IMR-90 (cell line): ENCODE data around the gene NPEPL1. TPM values are rescaled to one million over a fixed set of nuclear protein-coding genes. Genes with fewer than 3 reads are reported as not detected.

Experiments used
- ATAC-seq: fragments of 200-7000 bp; cut with Tn5 transposase; 2 replicates; pipeline ENCODE4 v1.9.1; 2020; ENCODE audit warnings: low read depth, mild to moderate bottlenecking, moderate library complexity
- BruUV-seq: library from RNA; stranded (reverse); fragments of 400-500 nt; replicated peaks from 2 replicates; lab custom pipeline; 2021; lab: Mats Ljungman, UMichigan
- CTCF ChIA-PET: fragments of 300-600 bp; formaldehyde crosslinking; extraction: SDS; loops from one replicate; lab custom pipeline; 2021; ENCODE audit warnings: antibody characterized with exemption; lab: Yijun Ruan, JAX
- POLR2A ChIA-PET: fragments of 300-600 bp; sonication (Branson Sonifier 250); formaldehyde crosslinking; loops from one replicate; lab custom pipeline; 2022; ENCODE audit warnings: antibody characterized with exemption; ENCODE audit not compliant: unreplicated experiment; lab: Charles Lee
- DNase-seq: peaks from one replicate; pipeline ENCODE4 v3.0.0; 2013
- H2AFZ ChIP-seq: replicated peaks from 2 replicates; pipeline ENCODE3; 2013; ENCODE audit warnings: low read length, mild to moderate bottlenecking; ENCODE audit not compliant: poor library complexity
- H2AK5ac ChIP-seq: 2 replicates; pipeline ENCODE4 v1.6.1; 2013; ENCODE audit warnings: low read depth, low read length, inconsistent platforms
- H2AK9ac ChIP-seq: replicated peaks from 2 replicates; pipeline ENCODE3; 2013; ENCODE audit warnings: mild to moderate bottlenecking, low read depth, low read length, moderate library complexity; ENCODE audit not compliant: poor library complexity
- H2BK120ac ChIP-seq: 2 replicates; pipeline ENCODE4 v1.6.1; 2013; ENCODE audit warnings: low read depth, low read length, inconsistent platforms
- H2BK15ac ChIP-seq: 3 replicates; pipeline ENCODE4 v1.6.1; 2013; ENCODE audit warnings: low read depth, low read length, inconsistent platforms
- H2BK20ac ChIP-seq: 2 replicates; pipeline ENCODE4 v1.6.1; 2013; ENCODE audit warnings: low read depth, mild to moderate bottlenecking, inconsistent platforms, low read length, moderate library complexity
- H2BK5ac ChIP-seq: 2 replicates; pipeline ENCODE4 v1.6.1; 2013; ENCODE audit warnings: mild to moderate bottlenecking, low read depth, low read length, inconsistent platforms; ENCODE audit not compliant: poor library complexity, severe bottlenecking
- H3K14ac ChIP-seq: replicated peaks from 2 replicates; pipeline ENCODE4 v1.6.1; 2013; ENCODE audit warnings: low read depth, low read length, inconsistent platforms
- H3K18ac ChIP-seq: 2 replicates; pipeline ENCODE4 v1.6.1; 2013; ENCODE audit warnings: low read depth, low read length, control low read depth
- H3K23ac ChIP-seq: 2 replicates; pipeline ENCODE4 v1.6.1; 2013; ENCODE audit warnings: low read depth, low read length, inconsistent platforms
- H3K27ac ChIP-seq: 2 replicates; pipeline ENCODE4 v1.5.1; 2013; ENCODE audit warnings: mild to moderate bottlenecking, control low read depth, low read length; ENCODE audit not compliant: insufficient read depth
- H3K27me3 ChIP-seq: 2 replicates; pipeline ENCODE4 v1.6.1; 2013; ENCODE audit warnings: low read length; ENCODE audit not compliant: control insufficient read depth, insufficient read depth
- H3K36me3 ChIP-seq: 2 replicates; pipeline ENCODE4 v1.6.1; 2013; ENCODE audit warnings: low read length, mixed read lengths; ENCODE audit not compliant: control insufficient read depth, insufficient read depth
- H3K4ac ChIP-seq: 2 replicates; pipeline ENCODE4 v1.6.1; 2013; ENCODE audit warnings: low read depth, low read length, inconsistent platforms
- H3K4me1 ChIP-seq: 2 replicates; pipeline ENCODE4 v1.6.1; 2013; ENCODE audit warnings: low read length, mixed read lengths; ENCODE audit not compliant: control insufficient read depth, insufficient read depth
- H3K4me2 ChIP-seq: 2 replicates; pipeline ENCODE4 v1.6.1; 2013; ENCODE audit warnings: low read depth, mild to moderate bottlenecking, control low read depth, low read length, moderate library complexity
- H3K4me3 ChIP-seq: 2 replicates; pipeline ENCODE4 v1.5.1; 2013; ENCODE audit warnings: low read depth, mild to moderate bottlenecking, control low read depth, low read length, moderate library complexity; ENCODE audit not compliant: insufficient read depth
- H3K56ac ChIP-seq: 2 replicates; pipeline ENCODE4 v1.6.1; 2013; ENCODE audit warnings: low read length, inconsistent platforms; ENCODE audit not compliant: insufficient read depth; ENCODE audit errors: extremely low read depth
- H3K79me1 ChIP-seq, 2 experiments: 2 replicates each; pipeline ENCODE4 v1.6.1; 2013; ENCODE audit warnings: low read length in 2 of 2, inconsistent platforms in 1 of 2, low read depth in 1 of 2
- H3K9ac ChIP-seq: 2 replicates; pipeline ENCODE4 v1.6.1; 2013; ENCODE audit warnings: low read depth, low read length, control low read depth
- H3K9me1 ChIP-seq: 2 replicates; pipeline ENCODE4 v1.6.1; 2013; ENCODE audit warnings: low read length, inconsistent platforms; ENCODE audit not compliant: insufficient read depth
- H3K9me3 ChIP-seq: 2 replicates; pipeline ENCODE4 v1.6.1; 2013; ENCODE audit warnings: low read length; ENCODE audit not compliant: control insufficient read depth, insufficient read depth
- H4K20me1 ChIP-seq: 2 replicates; pipeline ENCODE4 v1.6.1; 2013; ENCODE audit warnings: low read length, inconsistent platforms; ENCODE audit not compliant: insufficient read depth
- H4K5ac ChIP-seq: 2 replicates; pipeline ENCODE4 v1.6.1; 2013; ENCODE audit warnings: mild to moderate bottlenecking, low read depth, low read length, control low read depth
- H4K8ac ChIP-seq, 2 experiments: 2 replicates each; pipeline ENCODE4 v1.6.1; 2013; ENCODE audit warnings: low read depth in 2 of 2, low read length in 2 of 2, control low read depth in 1 of 2, inconsistent platforms in 1 of 2
- H4K91ac ChIP-seq: 2 replicates; pipeline ENCODE4 v1.6.1; 2013; ENCODE audit warnings: low read depth, low read length, inconsistent platforms; ENCODE audit not compliant: insufficient read depth
- BHLHE40 ChIP-seq: fragments of 150-350 bp; IDR thresholded peaks from 2 replicates; pipeline ENCODE4 v1.6.1; 2016; ENCODE audit warnings: mild to moderate bottlenecking, low read depth, low read length
- CEBPB ChIP-seq: IDR thresholded peaks from 2 replicates; pipeline ENCODE4 v1.6.1; 2012; ENCODE audit warnings: low read depth, low read length, improper control_type of control experiment
- CHD1 ChIP-seq: IDR thresholded peaks from 2 replicates; pipeline ENCODE4 v1.6.1; 2012; ENCODE audit warnings: low read depth, low read length, improper control_type of control experiment
- ELK1 ChIP-seq: fragments of 150-350 bp; IDR thresholded peaks from 2 replicates; pipeline ENCODE4 v1.6.1; 2016; ENCODE audit warnings: low read depth, mild to moderate bottlenecking, low read length, moderate library complexity, borderline replicate concordance
- MAFK ChIP-seq: IDR thresholded peaks from 2 replicates; pipeline ENCODE4 v1.6.1; 2012; ENCODE audit warnings: low read depth, low read length, improper control_type of control experiment
- MAZ ChIP-seq: IDR thresholded peaks from 2 replicates; pipeline ENCODE4 v1.6.1; 2012; ENCODE audit warnings: low read depth, mild to moderate bottlenecking, low read length, improper control_type of control experiment, moderate library complexity, borderline replicate concordance
- NFE2L2 ChIP-seq: fragments of 150-350 bp; IDR thresholded peaks from 2 replicates; pipeline ENCODE4 v1.6.1; 2016; ENCODE audit warnings: low read depth, mild to moderate bottlenecking, low read length
- POLR2A ChIP-seq: IDR thresholded peaks from 2 replicates; pipeline ENCODE4 v1.6.1; 2012; ENCODE audit warnings: mild to moderate bottlenecking, low read depth, low read length
- RAD21 ChIP-seq: IDR thresholded peaks from 2 replicates; pipeline ENCODE4 v1.6.1; 2012; ENCODE audit warnings: low read length, improper control_type of control experiment
- RFX5 ChIP-seq: IDR thresholded peaks from 2 replicates; pipeline ENCODE4 v1.8.0; 2012; ENCODE audit warnings: low read depth, mild to moderate bottlenecking, low read length, moderate library complexity
- SMC3 ChIP-seq: fragments of 150-350 bp; IDR thresholded peaks from 2 replicates; pipeline ENCODE4 v1.6.1; 2016; ENCODE audit warnings: low read depth, mild to moderate bottlenecking, antibody characterized with exemption, low read length, moderate library complexity
- USF2 ChIP-seq: fragments of 150-350 bp; IDR thresholded peaks from 2 replicates; pipeline ENCODE4 v1.6.1; 2017; ENCODE audit warnings: mild to moderate bottlenecking, antibody characterized with exemption, low read length, low read depth
- WGBS, 2 experiments: methylation state at CpG; one replicate each; pipeline versions ENCODE4 v1.1.5 to v1.1.7; 2013; ENCODE audit warnings: missing lambda C conversion rate in 2 of 2; ENCODE audit not compliant: insufficient read length in 1 of 2; ENCODE audit errors: extremely low coverage in 2 of 2; 5-methylcytosine and 5-hydroxymethylcytosine counted together
- dilution Hi-C: fragments of 300-500 bp; cut with HindIII; formaldehyde crosslinking; loops from one replicate; pipeline ENCODE4 v1.14.3; 2018; ENCODE audit warnings: low sequenced_read_pairs; ENCODE audit not compliant: unreplicated experiment
- in situ Hi-C: fragments of 300-500 bp; cut with MboI; formaldehyde crosslinking; loops from 3 replicates; pipeline ENCODE4 v1.14.3; 2019; ENCODE audit warnings: low sequenced_read_pairs, inconsistent platforms, mixed read lengths
- intact Hi-C: fragments of 100-400 bp; cut with micrococcal nuclease; formaldehyde crosslinking; loops from 2 replicates; pipeline ENCODE4 v1.10.0; 2022
- polyA plus RNA-seq, 3 experiments: library from polyadenylated mRNA; depleted of rRNA; stranded (reverse); fragments of >200 nt; gene quantifications; 2 replicates each; pipeline ENCODE4 v1.2.3, GENCODE V29; 2012; ENCODE audit warnings: low replicate concordance in 1 of 3
- total RNA-seq: library from RNA; depleted of rRNA; stranded (reverse); fragments of >200 nt; gene quantifications from 2 replicates; pipeline ENCODE4 v1.2.3, GENCODE V29; 2012

NPEPL1 gene
- total and polyA plus RNA-seq, 2 of the 4 experiments (the other 2 are of a cell fraction): 6.3 to 10.4 TPM

GRCh38 chr20:58721951-58722778, 29.6 kb downstream of the NPEPL1 start:
- Histone ChIP-seq H3K14ac (no peak overlapping the region), H3K23ac (no peak overlapping the region), H2BK120ac (no peak overlapping the region), H3K4me1 (no peaks in the 10 kb centered on the region), H3K79me1 (no peaks in the 10 kb centered on the region), H4K91ac (no peak overlapping the region), H2AFZ (no peak overlapping the region), H4K20me1 (no peaks in the 10 kb centered on the region), H3K9me3 (no peaks in the 10 kb centered on the region), H3K4ac (no peak overlapping the region), H4K8ac (no peak overlapping the region), H3K9ac (no peak overlapping the region), H3K18ac (no peak overlapping the region), H3K56ac (no peak overlapping the region), H2AK9ac (no peak overlapping the region), H3K27me3 (peaks cover 37% of the 10 kb centered on the region), H3K4me3 (no peak overlapping the region), H3K4me2 (no peak overlapping the region), H4K5ac (no peak overlapping the region), H2BK15ac (no peak overlapping the region), H2AK5ac (no peak overlapping the region), H3K27ac (no peak overlapping the region), H3K36me3 (no peaks in the 10 kb centered on the region), H3K9me1 (no peaks in the 10 kb centered on the region), H2BK5ac (no peak overlapping the region), H2BK20ac (no peak overlapping the region)
- intact Hi-C loops (no loop called here), in situ Hi-C loops (no loop called here), dilution Hi-C loops (no loop called here)
- no TSS peak for BruUV-seq
- ChIA-PET CTCF (no interaction called here), POLR2A (no interaction called here)
- no peak for ATAC-seq
- WGBS, 2 experiments: 57% methylated on average over 6 of the region's 22 CpGs; no CpG with 5 or more reads in 1 of the 2 experiments
- no peak for DNase-seq
- TF ChIP-seq ELK1 (no peak), USF2 (no peak), CEBPB (no peak), MAFK (no peak), SMC3 (no peak), RFX5 (no peak), MAZ (no peak), NFE2L2 (no peak), RAD21 (no peak), BHLHE40 (no peak), POLR2A (no peak), CHD1 (no peak)
